GM18951 (cell line): ENCODE data around the gene DLG2.
"Not testable (repeated sequence)": the region's sequence is repeated elsewhere in the genome, so short reads cannot be mapped to it uniquely, and the experiment has no call there.

Experiments used
- POLR2A ChIP-seq: IDR thresholded peaks from 4 replicates; pipeline ENCODE4 v1.6.1; 2011; ENCODE audit warnings: mild to moderate bottlenecking; ENCODE audit not compliant: insufficient read length, insufficient read depth; ENCODE audit errors: extremely low read depth
- in situ Hi-C: fragments of 300-500 bp; cut with MboI; formaldehyde crosslinking; loops from one replicate; pipeline ENCODE4 v1.12.0; 2022; ENCODE audit warnings: low sequenced_read_pairs, mixed read lengths, inconsistent platforms; ENCODE audit not compliant: unreplicated experiment

DLG2 gene

DNA sequence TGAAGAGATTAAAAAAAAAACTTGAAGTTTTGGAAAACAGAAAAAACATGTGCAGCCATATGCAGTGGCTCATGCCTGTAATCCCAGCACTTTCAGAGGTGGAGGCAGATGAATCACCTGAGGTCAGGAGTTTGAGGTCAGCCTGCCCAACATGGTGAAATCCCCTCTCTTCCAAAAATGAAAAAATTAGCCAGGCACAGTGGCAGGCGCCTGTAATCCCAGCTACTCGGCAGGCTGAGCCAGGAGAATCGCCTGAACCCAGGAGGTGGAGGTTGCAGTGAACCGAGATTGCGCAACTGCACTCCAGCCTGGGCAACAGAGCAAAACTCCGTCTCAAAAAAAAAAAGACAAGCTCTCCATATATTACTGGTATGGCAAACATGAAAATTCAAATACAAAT, 7.6 kb downstream of the DLG2 start:
- no peak for TF ChIP-seq POLR2A
- in situ Hi-C loops: no loop called here

- in situ Hi-C loops: not testable (repeated sequence)
Observed at GRCh38 chr11:85611643-85612042, 15.5 kb downstream of the DLG2 start.

DNA sequence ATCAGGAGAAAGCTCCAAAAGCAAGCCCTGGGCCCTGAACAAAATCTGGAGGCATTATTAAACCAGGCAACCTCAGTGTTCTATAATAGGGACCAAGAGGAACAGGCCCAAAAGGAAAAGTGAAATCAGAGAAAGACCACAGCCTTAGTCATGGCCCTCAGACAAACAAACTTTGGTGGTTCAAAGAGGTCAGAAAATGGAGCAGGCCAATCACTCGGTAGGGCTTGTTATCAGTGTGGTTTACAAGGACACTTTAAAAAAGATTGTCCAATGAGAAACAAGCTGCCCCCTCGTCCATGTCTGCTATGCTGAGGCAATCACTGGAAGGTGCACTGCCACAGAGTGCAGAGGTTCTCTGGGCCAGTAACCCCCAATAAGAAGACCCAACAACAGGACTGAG, 17.9 kb downstream of the DLG2 start:
- in situ Hi-C loops: not testable (repeated sequence)

GRCh38 chr11:85608621-85609020, 18.5 kb downstream of the DLG2 start:
- in situ Hi-C loops: not testable (repeated sequence)

- in situ Hi-C loops: not testable (repeated sequence)
Observed at GRCh38 chr11:85606237-85606636, 20.9 kb downstream of the DLG2 start.

GRCh38 chr11:85603220-85603619, 23.9 kb downstream of the DLG2 start:
- TF ChIP-seq POLR2A: no peak
- in situ Hi-C loops: no loop called here

DNA sequence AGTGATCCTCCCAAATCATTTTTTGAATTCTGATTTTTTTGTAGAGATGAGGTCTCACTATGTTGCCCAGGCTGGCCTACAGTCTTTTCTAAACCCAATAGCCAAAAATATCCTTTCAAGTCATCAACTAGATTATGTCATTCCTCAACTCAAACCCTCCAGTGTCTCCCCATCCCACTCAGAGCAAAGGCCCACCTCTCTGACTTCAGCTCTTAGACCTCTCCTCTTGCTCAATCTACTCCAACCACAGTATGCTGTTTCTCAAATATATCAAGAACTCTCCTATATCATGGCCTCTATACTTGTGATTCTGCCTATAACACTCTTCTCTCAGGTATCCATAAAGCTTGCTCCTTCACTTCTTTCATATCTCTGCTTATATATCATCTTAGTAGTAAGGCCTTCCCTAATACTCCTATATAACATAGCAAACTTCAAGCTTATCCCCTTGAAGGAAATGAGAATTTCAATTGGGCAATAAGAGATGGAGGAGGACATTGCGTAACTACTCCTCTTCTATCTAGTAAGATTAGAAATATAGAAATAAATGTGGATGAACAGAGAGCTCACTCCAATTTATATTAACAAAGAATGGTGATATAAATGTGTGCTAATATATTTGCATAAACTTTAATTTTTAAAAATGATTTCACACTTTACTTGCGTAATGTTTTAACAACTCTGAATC, 24.5 kb downstream of the DLG2 start:
- no peak for TF ChIP-seq POLR2A
- in situ Hi-C loops: no loop called here

- TF ChIP-seq POLR2A: no peak
- in situ Hi-C loops: loop anchor here (25.0 kb wide), 3 partner anchors 238 to 1213 kb away; partner anchors contain the start of gene PRSS23
Observed at GRCh38 chr11:85599083-85599482, 28.1 kb downstream of the DLG2 start.

GRCh38 chr11:85596886-85597285, 30.3 kb downstream of the DLG2 start:
- in situ Hi-C loops: loop anchor here (25.0 kb wide), 3 partner anchors 240 to 1215 kb away; partner anchors contain the start of gene PRSS23
- TF ChIP-seq POLR2A: no peak

DNA sequence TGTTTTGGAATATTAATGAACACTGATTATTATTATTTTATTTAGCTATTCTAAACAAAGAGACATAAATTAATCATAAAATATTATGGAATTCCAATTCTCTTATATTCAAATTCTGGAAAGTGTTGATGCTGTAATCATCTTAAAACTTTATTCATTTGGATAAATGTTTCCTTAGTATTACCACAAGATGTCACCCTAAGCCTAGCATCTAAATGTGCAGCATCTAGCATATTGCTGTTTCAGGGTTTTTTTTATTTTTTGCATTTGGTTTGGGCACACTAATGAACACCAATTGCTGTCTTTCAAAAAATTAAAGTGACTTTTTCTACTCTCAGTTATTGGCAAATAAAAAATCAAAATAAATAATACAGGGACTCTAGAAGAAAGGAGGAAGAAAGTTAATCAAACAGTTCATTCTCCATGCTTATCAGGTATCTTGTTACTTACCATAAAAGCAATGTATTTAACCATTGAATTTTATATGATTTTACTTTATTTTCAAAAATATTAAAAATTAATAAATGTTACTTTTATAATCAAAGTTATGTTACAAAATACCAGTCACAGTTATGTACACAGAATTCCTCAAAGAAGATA, 31.8 kb downstream of the DLG2 start:
- in situ Hi-C loops: loop anchor here (25.0 kb wide), 3 partner anchors 242 to 1217 kb away; partner anchors contain the start of gene PRSS23
- TF ChIP-seq POLR2A: no peak

GRCh38 chr11:85590848-85591483, 36.2 kb downstream of the DLG2 start:
- no peak for TF ChIP-seq POLR2A
- in situ Hi-C loops: loop anchor here (25.0 kb wide), 3 partner anchors 246 to 1221 kb away; partner anchors contain the start of gene PRSS23

DNA sequence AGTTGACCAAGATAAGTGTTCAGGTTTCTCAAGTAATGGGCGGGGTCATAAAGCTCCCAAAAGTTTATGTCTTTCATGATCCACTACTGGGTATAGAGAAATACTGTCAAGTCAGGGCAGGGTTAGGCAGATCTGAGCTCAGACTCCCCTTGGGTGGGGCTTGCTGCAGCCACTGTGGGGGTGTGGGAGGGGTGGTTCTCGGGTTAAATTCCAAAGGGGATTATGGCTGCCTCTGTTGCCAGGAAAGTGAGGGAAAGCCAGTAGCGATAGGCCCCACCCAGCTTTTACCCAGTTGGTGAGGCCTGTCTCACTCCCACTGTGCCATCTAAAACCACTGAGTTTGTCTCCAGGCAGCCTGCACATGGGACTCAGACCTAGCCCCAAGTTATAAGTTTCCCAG, 37.8 kb downstream of the DLG2 start:
- no peak for TF ChIP-seq POLR2A
- in situ Hi-C loops: loop anchor here (25.0 kb wide), 3 partner anchors 248 to 1223 kb away; partner anchors contain the start of gene PRSS23

DNA sequence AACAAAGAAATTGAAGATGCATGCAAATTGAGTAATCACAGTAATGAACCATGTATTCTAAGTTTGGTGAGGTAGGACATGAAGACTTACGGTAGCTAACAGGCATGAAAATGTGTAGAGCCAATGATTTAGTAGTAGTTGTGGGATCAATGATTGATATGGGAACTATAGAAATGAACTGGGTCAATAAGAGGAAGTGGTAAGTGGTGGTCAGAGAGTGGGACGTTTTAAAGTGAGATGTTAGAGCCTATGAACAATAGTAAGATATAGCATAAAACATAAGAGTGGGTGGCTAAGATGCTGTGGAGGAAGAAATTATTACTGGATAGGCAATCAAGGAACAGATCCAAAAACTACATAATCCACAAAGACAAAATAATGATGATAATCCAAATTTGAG, 45.0 kb downstream of the DLG2 start:
- in situ Hi-C loops: loop anchor here (25.0 kb wide), 3 partner anchors 255 to 1230 kb away; partner anchors contain the start of gene PRSS23

GRCh38 chr11:85575388-85575787, 51.8 kb downstream of the DLG2 start:
- no peak for TF ChIP-seq POLR2A
- in situ Hi-C loops: loop anchor here (25.0 kb wide), 3 partner anchors 262 to 1237 kb away; partner anchors contain the start of gene PRSS23

More for the DNA sequence above, 45.0 kb downstream of the DLG2 start:
- TF ChIP-seq POLR2A: no peak
